Glutamatergic neuron (in vitro differentiated cells): Measurements from ENCODE around the gene ATP9B. TPM values are rescaled to one million over a fixed set of nuclear protein-coding genes. Genes with fewer than 3 reads are reported as not detected.

Experiments
- DNase-seq: peaks from one replicate; pipeline ENCODE4 v3.0.0; 2022
- H3K27ac Mint-ChIP-seq: one replicate; pipeline ENCODE4 v1.8.0; 2020; ENCODE audit warnings: mild to moderate bottlenecking, mixed read lengths, inconsistent platforms; ENCODE audit not compliant: unreplicated experiment
- H3K27me3 Mint-ChIP-seq: one replicate; pipeline ENCODE4 v1.8.0; 2020; ENCODE audit warnings: mild to moderate bottlenecking, moderate library complexity, mixed read lengths, inconsistent platforms; ENCODE audit not compliant: unreplicated experiment
- H3K36me3 Mint-ChIP-seq: one replicate; pipeline ENCODE4 v1.8.0; 2020; ENCODE audit warnings: mild to moderate bottlenecking, mixed read lengths, inconsistent platforms; ENCODE audit not compliant: unreplicated experiment
- H3K4me1 Mint-ChIP-seq: one replicate; pipeline ENCODE4 v1.8.0; 2020; ENCODE audit warnings: mild to moderate bottlenecking, low read depth, mixed read lengths, inconsistent platforms; ENCODE audit not compliant: unreplicated experiment
- H3K4me3 Mint-ChIP-seq: one replicate; pipeline ENCODE4 v1.8.0; 2020; ENCODE audit warnings: mild to moderate bottlenecking, mixed read lengths, inconsistent platforms; ENCODE audit not compliant: unreplicated experiment
- H3K9me3 Mint-ChIP-seq: one replicate; pipeline ENCODE4 v1.8.0; 2020; ENCODE audit warnings: mild to moderate bottlenecking, moderate library complexity, mixed read lengths, inconsistent platforms; ENCODE audit not compliant: unreplicated experiment
- total RNA-seq: library from RNA; stranded (reverse); fragmentation: NEBNext Ultra II Directional; extraction: Animal tissue kit (Norgen Biotek cat#: 25700); gene quantifications from one replicate; pipeline ENCODE4 v1.2.1, GENCODE V29; 2021; ENCODE audit not compliant: unreplicated experiment
- TF ChIP-seq, protein P1 (sequence below): fragments of 200-600 bp; sonication (generic); IDR thresholded peaks from one replicate; pipeline ENCODE4 v1.5.0; 2021; ENCODE audit not compliant: partially characterized antibody, unreplicated experiment

The ATP9B gene
- total RNA-seq, 1 donor from 2014 or later, result 62.6 TPM

DNA sequence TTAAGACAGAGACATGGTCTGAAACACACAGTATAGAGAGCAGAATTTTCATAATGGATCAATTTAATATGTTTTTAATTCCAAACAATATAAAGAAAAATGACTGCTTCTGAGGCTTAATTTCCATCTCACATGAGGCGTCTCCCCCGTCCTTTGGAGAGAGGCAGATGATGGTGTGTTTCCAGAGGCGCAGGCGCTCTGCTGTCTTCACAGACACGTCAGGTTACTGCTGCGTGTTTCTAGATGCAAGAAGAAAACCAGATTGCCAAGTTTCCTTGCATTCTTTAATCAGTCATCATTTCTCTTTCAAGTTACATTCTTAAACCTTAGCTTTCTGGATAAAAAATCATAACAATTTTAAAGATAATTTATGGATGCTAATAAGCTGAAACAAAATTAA, 160.2 kb downstream of the ATP9B start:
- DNase-seq, result no peak
- peaks cover 8% of the 10 kb centered on the region for H3K27me3 Mint-ChIP-seq

DNA sequence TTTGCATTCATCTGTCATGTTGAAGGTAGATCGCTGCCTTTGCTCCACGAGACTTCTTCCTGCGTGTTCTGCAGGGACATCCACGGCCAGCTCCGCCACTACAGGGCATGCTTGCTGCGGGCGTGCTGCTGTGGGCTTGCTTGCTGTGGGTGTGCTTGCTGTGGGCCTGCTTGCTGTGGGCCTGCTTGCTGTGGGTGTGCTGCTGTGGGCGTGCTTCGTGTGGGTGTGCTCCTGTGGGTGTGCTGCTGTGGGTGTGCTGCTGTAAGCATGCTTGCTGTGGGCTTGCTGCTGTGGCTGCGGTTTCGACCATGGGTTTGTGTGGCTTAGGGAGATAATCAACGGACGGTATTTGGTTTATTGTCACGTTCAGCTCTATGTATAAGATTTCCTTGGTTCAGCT, 165.2 kb downstream of the ATP9B start:
- H3K4me3 Mint-ChIP-seq, result no peak overlapping the region
- peaks cover 5% of the 10 kb centered on the region for H3K9me3 Mint-ChIP-seq
- TF ChIP-seq, protein P1, sequence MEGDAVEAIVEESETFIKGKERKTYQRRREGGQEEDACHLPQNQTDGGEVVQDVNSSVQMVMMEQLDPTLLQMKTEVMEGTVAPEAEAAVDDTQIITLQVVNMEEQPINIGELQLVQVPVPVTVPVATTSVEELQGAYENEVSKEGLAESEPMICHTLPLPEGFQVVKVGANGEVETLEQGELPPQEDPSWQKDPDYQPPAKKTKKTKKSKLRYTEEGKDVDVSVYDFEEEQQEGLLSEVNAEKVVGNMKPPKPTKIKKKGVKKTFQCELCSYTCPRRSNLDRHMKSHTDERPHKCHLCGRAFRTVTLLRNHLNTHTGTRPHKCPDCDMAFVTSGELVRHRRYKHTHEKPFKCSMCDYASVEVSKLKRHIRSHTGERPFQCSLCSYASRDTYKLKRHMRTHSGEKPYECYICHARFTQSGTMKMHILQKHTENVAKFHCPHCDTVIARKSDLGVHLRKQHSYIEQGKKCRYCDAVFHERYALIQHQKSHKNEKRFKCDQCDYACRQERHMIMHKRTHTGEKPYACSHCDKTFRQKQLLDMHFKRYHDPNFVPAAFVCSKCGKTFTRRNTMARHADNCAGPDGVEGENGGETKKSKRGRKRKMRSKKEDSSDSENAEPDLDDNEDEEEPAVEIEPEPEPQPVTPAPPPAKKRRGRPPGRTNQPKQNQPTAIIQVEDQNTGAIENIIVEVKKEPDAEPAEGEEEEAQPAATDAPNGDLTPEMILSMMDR, result no peak
- peaks cover 3% of the 10 kb centered on the region for H3K27me3 Mint-ChIP-seq
- no peak for DNase-seq
- no peak overlapping the region for H3K27ac Mint-ChIP-seq
- peaks cover 8% of the 10 kb centered on the region for H3K4me1 Mint-ChIP-seq
- H3K36me3 Mint-ChIP-seq, result peaks cover 14% of the 10 kb centered on the region

More for the DNA sequence above, 160.2 kb downstream of the ATP9B start:
- peaks cover 20% of the 10 kb centered on the region for H3K36me3 Mint-ChIP-seq
- no peak overlapping the region for H3K4me3 Mint-ChIP-seq
- peaks cover 6% of the 10 kb centered on the region for H3K4me1 Mint-ChIP-seq
- no peak overlapping the region for H3K27ac Mint-ChIP-seq
- peaks cover 5% of the 10 kb centered on the region for H3K9me3 Mint-ChIP-seq
- TF ChIP-seq, protein P1, result no peak

DNA sequence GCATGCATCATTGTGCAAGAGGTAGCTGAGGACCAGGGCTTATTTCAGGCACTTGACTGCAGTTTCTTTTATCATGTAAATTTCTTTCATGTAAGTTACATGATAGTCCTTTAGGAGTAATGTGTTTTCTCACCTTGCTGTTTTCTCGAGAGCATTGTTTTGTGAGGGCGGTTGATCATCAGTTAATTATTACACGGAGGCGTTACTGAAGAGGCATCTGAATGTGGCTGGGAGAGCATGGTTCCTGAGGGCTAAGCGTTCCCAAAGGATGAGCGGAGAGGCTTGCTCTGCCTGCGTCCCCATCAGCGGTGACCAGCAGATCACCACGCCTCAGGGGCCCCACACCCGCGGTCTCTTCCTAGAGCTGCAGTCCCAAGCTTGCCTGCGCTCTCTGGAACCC, 170.4 kb downstream of the ATP9B start:
- Mint-ChIP-seq H3K4me3 (no peak overlapping the region), H3K9me3 (peaks cover 9% of the 10 kb centered on the region), H3K27me3 (peaks cover 5% of the 10 kb centered on the region), H3K4me1 (peaks cover 37% of the 10 kb centered on the region), H3K36me3 (no peaks in the 10 kb centered on the region), H3K27ac (peak overlapping the region; percentile 9)
- TF ChIP-seq, protein P1, result no peak
- DNase-seq, result no peak

DNA sequence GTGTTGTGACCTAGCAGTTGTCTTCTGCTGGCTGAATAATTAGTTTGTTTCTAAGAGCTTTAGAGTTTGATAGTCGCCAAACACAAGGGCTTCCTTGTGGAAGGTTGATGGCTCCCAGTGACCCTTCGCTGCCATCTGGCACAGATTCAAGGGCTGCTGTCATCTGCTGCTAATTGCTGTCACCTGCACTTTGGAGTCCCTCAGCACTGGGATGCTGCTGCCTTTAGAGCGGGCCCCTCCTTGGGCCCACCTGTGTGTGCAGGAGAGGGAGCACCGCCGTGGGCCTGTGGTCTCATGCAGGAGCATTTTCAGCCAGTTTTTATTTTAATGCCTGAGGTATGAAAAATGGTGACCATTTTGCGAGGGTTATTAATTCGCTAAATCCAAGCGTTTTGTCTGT, 172.6 kb downstream of the ATP9B start:
- Mint-ChIP-seq H3K9me3 (peaks cover 9% of the 10 kb centered on the region), H3K27me3 (peaks cover 5% of the 10 kb centered on the region), H3K27ac (peak overlapping the region; percentile 41), H3K36me3 (no peaks in the 10 kb centered on the region), H3K4me1 (peaks cover 39% of the 10 kb centered on the region), H3K4me3 (no peak overlapping the region)
- TF ChIP-seq, protein P1, result no peak
- peak; percentile 67 for DNase-seq

DNA sequence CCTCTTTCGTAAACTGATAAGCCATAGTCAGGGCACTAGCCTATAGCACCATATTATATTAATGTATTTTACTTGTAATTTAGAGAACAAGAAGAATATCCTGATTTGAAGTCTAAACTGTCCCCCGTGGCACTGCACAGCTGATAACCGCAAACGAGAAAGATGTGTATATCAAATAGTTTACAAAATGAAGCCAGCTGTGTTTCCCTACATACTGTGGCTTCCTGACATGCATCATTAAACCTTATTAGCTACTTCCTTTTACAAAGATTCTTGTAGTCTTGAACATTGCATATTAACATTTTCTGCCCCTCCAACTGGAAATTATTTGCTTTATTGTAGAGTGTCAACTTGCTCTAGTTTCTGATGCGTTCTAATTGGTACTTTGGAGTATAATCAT, 173.1 kb downstream of the ATP9B start:
- peaks cover 42% of the 10 kb centered on the region for H3K4me1 Mint-ChIP-seq
- peaks cover 11% of the 10 kb centered on the region for H3K9me3 Mint-ChIP-seq
- no peak for DNase-seq
- H3K27ac Mint-ChIP-seq, result peak overlapping the region; percentile 41
- H3K4me3 Mint-ChIP-seq, result peak overlapping the region; percentile 65
- TF ChIP-seq, protein P1, result no peak
- no peaks in the 10 kb centered on the region for H3K36me3 Mint-ChIP-seq
- peaks cover 5% of the 10 kb centered on the region for H3K27me3 Mint-ChIP-seq
